Measurements from ENCODE around the gene ROBO3. TPM values are rescaled to one million over a fixed set of nuclear protein-coding genes. Genes with fewer than 3 reads are reported as not detected.

Gene ROBO3
- total and polyA plus RNA-seq, 2 of the 8 experiments (the other 6 are each of a cell fraction or from before 2014, with no cell fraction given) = 12.1 to 24.6 TPM

DNA sequence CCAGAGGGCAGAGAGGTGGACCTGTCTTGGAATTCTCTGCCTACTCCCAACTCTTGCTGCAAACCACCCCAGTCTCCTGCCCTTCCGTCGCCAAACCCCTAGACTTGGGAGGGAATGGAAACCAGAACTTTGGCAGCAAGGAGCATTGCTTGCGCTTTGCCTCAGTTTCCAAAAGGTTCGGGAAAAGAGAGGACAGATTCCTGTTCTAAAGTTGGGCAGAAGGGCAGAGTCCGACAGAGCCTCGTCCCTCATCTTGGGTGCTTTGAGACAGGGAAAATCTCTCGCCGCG, 396 bp upstream of the ROBO3 start:
- H3K27me3 ChIP-seq (replicated peaks in 1 of 4; ENCODE audit: control insufficient read depth in 3 of 4, extremely low read depth in 1 of 4, insufficient read depth in 3 of 4, low read length in 3 of 4) = peaks cover 87 to 96% (median 94%) of the 10 kb centered on the region in 4 experiments
- H3K4me2 ChIP-seq (ENCODE audit: insufficient read depth in 1 of 2, low read depth in 2 of 2, low read length in 2 of 2) = peak overlapping the region; percentile 67 to 85
- H3K79me1 ChIP-seq (ENCODE audit: low read depth, low read length) = no peaks in the 10 kb centered on the region
- no peak overlapping the region for H2AFZ ChIP-seq (ENCODE audit: low read length)
- peaks cover 0 to 4% (median 0%) of the 10 kb centered on the region in 4 experiments; a peak in 1 of 8 replicates for H3K36me3 ChIP-seq (ENCODE audit: control insufficient read depth in 2 of 4, insufficient read depth in 4 of 4, low read length in 3 of 4)
- no peak overlapping the region for H2BK12ac ChIP-seq (ENCODE audit: low read depth, low read length)
- 2% methylated on average over 8 of the region's 9 CpGs; no CpG with 5 or more reads in 1 of the 2 experiments for WGBS, 2 experiments (ENCODE audit: extremely low coverage in 1 of 2, insufficient coverage in 1 of 2, insufficient read length in 1 of 2, insufficient replicate concordance in 2 of 2, low coverage in 1 of 2, low lambda C conversion rate in 2 of 2, missing lambda C conversion rate in 1 of 2)
- no peak overlapping the region for H2AK5ac ChIP-seq (ENCODE audit: low read depth, low read length)
- DNase-seq (ENCODE audit: low read depth in 1 of 2, low spot score in 2 of 2) (no peak), FAIRE-seq (no peak)
- no peak overlapping the region for H4K5ac ChIP-seq (ENCODE audit: insufficient read length, low read depth, low read length)
- no peak overlapping the region for H3K56ac ChIP-seq (replicated peaks; ENCODE audit: insufficient read length, low read depth, low read length)
- no peak overlapping the region; the same call in 1 of the 2 replicates for H2BK20ac ChIP-seq (ENCODE audit: low read length)
- H2BK15ac ChIP-seq (ENCODE audit: low read length) = no peak overlapping the region
- H3K4ac ChIP-seq (replicated peaks; ENCODE audit: insufficient read length, low read depth, low read length) = no peak overlapping the region
- POLR2A ChIA-PET (ENCODE audit: partially characterized antibody) = no interaction called here
- peaks cover 0 to 23% (median 16%) of the 10 kb centered on the region in 4 experiments; a peak in 6 of 7 replicates for H3K4me1 ChIP-seq (replicated peaks in 1 of 4; ENCODE audit: control insufficient read depth in 3 of 4, insufficient read depth in 4 of 4, low read length in 3 of 4)
- H3K9me3 ChIP-seq (ENCODE audit: insufficient read depth in 2 of 2, low read depth in 1 of 2, low read length in 1 of 2) = no peaks in the 10 kb centered on the region
- peaks cover 19 to 33% of the 10 kb centered on the region in 2 experiments for H4K20me1 ChIP-seq (replicated peaks in 1 of 2; ENCODE audit: control insufficient read depth in 1 of 2, insufficient read depth in 2 of 2, low read length in 2 of 2)
- H2BK5ac ChIP-seq (ENCODE audit: low read depth, low read length) = no peak overlapping the region
- H3K4me3 ChIP-seq (ENCODE audit: extremely low read depth in 1 of 4, insufficient read depth in 2 of 4, low read depth in 3 of 4, low read length in 4 of 4) = peak overlapping the region in 1 of 4 experiments; percentile 50; a peak in 1 of 8 replicates
- CTCF ChIA-PET (ENCODE audit: partially characterized antibody) = interaction anchor here (1.2 to 3.3 kb wide), 13 partner anchors 8 to 216 kb away, joined by 3 to 108 read pairs (median 13); partner anchors contain the start of gene ESAM
- no peak overlapping the region for H3K27ac ChIP-seq (ENCODE audit: low read depth, low read length)
- H3K23me2 ChIP-seq (ENCODE audit: low read depth, low read length) = peaks cover 4% of the 10 kb centered on the region; the same call in 1 of the 2 replicates
- no peak overlapping the region for H4K91ac ChIP-seq (replicated peaks; ENCODE audit: insufficient read length, low read length)
- H3K9ac ChIP-seq (replicated peaks in 1 of 4; ENCODE audit: extremely low read depth in 1 of 4, low read depth in 3 of 4, low read length in 3 of 4) = no peak overlapping the region
- H2BK120ac ChIP-seq (replicated peaks; ENCODE audit: low read depth, low read length) = no peak overlapping the region
- no peak overlapping the region for H3K18ac ChIP-seq (ENCODE audit: extremely low read depth, low read length)
- H3K23ac ChIP-seq (ENCODE audit: insufficient read length) = no peak overlapping the region
- TF ChIP-seq EZH2 (IDR thresholded peaks at IDR 0.05; ENCODE audit: low read depth, low read length, severe bottlenecking) (peak; percentile 95), SP1 (IDR thresholded peaks at IDR 0.05; ENCODE audit: low read depth, low read length) (no peak), BCL11A (IDR thresholded peaks at IDR 0.05; ENCODE audit: low read depth in 2 of 2, low read length in 2 of 2) (no peak), TAF7 (optimal IDR thresholded peaks at IDR 0.05; ENCODE audit: borderline replicate concordance, low read depth, low read length) (no peak)
- TF ChIP-seq, protein P1, sequence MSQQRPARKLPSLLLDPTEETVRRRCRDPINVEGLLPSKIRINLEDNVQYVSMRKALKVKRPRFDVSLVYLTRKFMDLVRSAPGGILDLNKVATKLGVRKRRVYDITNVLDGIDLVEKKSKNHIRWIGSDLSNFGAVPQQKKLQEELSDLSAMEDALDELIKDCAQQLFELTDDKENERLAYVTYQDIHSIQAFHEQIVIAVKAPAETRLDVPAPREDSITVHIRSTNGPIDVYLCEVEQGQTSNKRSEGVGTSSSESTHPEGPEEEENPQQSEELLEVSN (IDR thresholded peaks at IDR 0.05) = no peak
- H3K79me2 ChIP-seq (ENCODE audit: control insufficient read depth in 1 of 2, insufficient read depth in 2 of 2, low read length in 2 of 2) = no peaks in the 10 kb centered on the region
- no peak overlapping the region; the same call in 1 of the 2 replicates for H4K8ac ChIP-seq (ENCODE audit: extremely low read depth, insufficient read depth, low read length)
- no peak overlapping the region for H3K14ac ChIP-seq (ENCODE audit: insufficient read length)

All from H1 (cell line).